ENCODE measurements around the gene PTPRR.

DNA sequence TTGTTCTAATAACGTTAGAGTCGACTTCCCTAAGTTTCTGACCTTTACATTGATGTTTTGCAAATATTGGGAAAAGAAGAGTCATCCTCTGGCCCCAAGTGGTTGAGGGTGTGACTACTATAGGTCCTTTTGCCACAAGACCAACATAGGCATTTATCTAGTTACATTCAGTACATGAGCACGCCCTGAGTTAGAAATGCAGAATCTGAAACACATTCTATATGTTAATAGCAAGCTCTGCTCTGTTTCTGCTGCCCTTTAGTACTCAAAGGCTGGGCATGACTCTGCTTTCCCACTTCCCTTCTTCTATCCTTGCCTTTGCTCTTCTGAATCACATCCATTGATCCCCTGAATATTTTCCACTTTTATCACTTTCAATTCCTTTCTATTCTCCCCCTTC is 168.2 kb downstream of the PTPRR start:
- TF ChIP-seq, protein P1, sequence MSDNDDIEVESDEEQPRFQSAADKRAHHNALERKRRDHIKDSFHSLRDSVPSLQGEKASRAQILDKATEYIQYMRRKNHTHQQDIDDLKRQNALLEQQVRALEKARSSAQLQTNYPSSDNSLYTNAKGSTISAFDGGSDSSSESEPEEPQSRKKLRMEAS (IDR thresholded peaks at IDR 0.05), result no peak
- TF ChIP-seq EP300 (IDR thresholded peaks at IDR 0.05; ENCODE audit: borderline replicate concordance) (no peak), CREB1 (IDR thresholded peaks at IDR 0.05; ENCODE audit: low read depth) (no peak), TCF12 (IDR thresholded peaks at IDR 0.05; ENCODE audit: low read depth) (no peak), REST (IDR thresholded peaks at IDR 0.05; ENCODE audit: low read depth) (no peak), NFIC (IDR thresholded peaks at IDR 0.05) (no peak), RAD21 (IDR thresholded peaks at IDR 0.05; ENCODE audit: low read depth) (no peak), ZBTB7A (IDR thresholded peaks at IDR 0.05; ENCODE audit: low read depth) (no peak), USF1 (IDR thresholded peaks at IDR 0.05) (no peak), FOXM1 (IDR thresholded peaks at IDR 0.05; ENCODE audit: borderline replicate concordance, low read depth) (no peak), TAF1 (IDR thresholded peaks at IDR 0.05; ENCODE audit: low read depth) (no peak)

Measured in Ishikawa (cell line).